HCT116 (cell line): ENCODE results near the gene GSC2. TPM values are rescaled to one million over a fixed set of nuclear protein-coding genes. Genes with fewer than 3 reads are reported as not detected.

ENCODE experiments used
- ATAC-seq: fragments of 200-7000 bp; cut with Tn5 transposase; 2 replicates; pipeline ENCODE4 v1.9.1; 2020; ENCODE audit warnings: mild to moderate bottlenecking, moderate library complexity
- BruUV-seq: library from RNA; stranded (reverse); fragments of 400-500 nt; replicated peaks from 2 replicates; lab custom pipeline; 2021; lab: Mats Ljungman, UMichigan
- CTCF ChIA-PET: fragments of 300-600 bp; sonication (Branson Sonifier 250); formaldehyde crosslinking; loops from one replicate; lab custom pipeline; 2021; ENCODE audit warnings: antibody characterized with exemption; lab: Charles Lee
- POLR2A ChIA-PET: fragments of 300-600, 350-600 bp; sonication (Branson Sonifier 250); formaldehyde crosslinking; loops from one replicate; lab custom pipeline; 2021; ENCODE audit warnings: antibody characterized with exemption; lab: Charles Lee
- RAD21 ChIA-PET, 2 experiments: fragments of 300-600 bp; sonication (Branson Sonifier 250); formaldehyde crosslinking; loops; one replicate each; lab custom pipeline; 2023; ENCODE audit warnings: low total read pairs in 2 of 2; ENCODE audit not compliant: uncharacterized antibody in 2 of 2, unreplicated experiment in 2 of 2, low non-redundant PET in 1 of 2; lab: Charles Lee
- DNase-seq: peaks from one replicate; pipeline ENCODE4 v3.0.0-alpha.2; 2010; ENCODE audit warnings: low read depth, low spot score
- H2AFZ ChIP-seq: fragments of 200-600 bp; shearing (Covaris generic), sonication (generic); 2 replicates; pipeline ENCODE4 v1.6.1; 2017; ENCODE audit warnings: low read depth, mixed run types, mixed read lengths, antibody characterized with exemption, low read length; ENCODE audit not compliant: poor library complexity, severe bottlenecking
- H3K27ac ChIP-seq: 2 replicates; pipeline ENCODE4 v1.5.1; 2012; ENCODE audit warnings: low read depth, low read length
- H3K27me3 ChIP-seq: fragments of 200-600 bp; sonication (generic); 2 replicates; pipeline ENCODE4 v1.6.1; 2016; ENCODE audit warnings: mixed run types, low read length, mixed read lengths; ENCODE audit not compliant: insufficient read depth
- H3K36me3 ChIP-seq, 2 experiments: fragments of 200-500 bp in 1 of 2; fragments of 200-600 bp in 1 of 2; sonication (Bioruptor generic) in 1 of 2; sonication (generic) in 1 of 2; 2 replicates each; pipeline versions ENCODE4 v1.5.1 to v1.6.1; 2014 to 2016; ENCODE audit warnings: low read length in 2 of 2, inconsistent platforms in 1 of 2, mixed read lengths in 1 of 2, mixed run types in 1 of 2; ENCODE audit not compliant: insufficient read depth in 2 of 2, control insufficient read depth in 1 of 2
- H3K4me1 ChIP-seq, 2 experiments: fragments of 200-600 bp in 1 of 2; sonication (generic) in 1 of 2; 2 replicates each; pipeline versions ENCODE4 v1.5.1 to v1.6.1; 2012 to 2017; ENCODE audit warnings: low read length in 2 of 2, inconsistent platforms in 1 of 2, mild to moderate bottlenecking in 1 of 2, mixed read lengths in 1 of 2, mixed run types in 1 of 2, moderate library complexity in 1 of 2; ENCODE audit not compliant: insufficient read depth in 2 of 2, control insufficient read depth in 1 of 2
- H3K4me2 ChIP-seq: fragments of 200-600 bp; sonication (generic); 2 replicates; pipeline ENCODE4 v1.6.1; 2017; ENCODE audit warnings: mixed run types, low read length, mixed read lengths
- H3K4me3 ChIP-seq, 2 experiments: fragments of 200-600 bp in 1 of 2; sonication (generic) in 1 of 2; replicated peaks in 1 of 2; 2 replicates each; pipeline ENCODE4 v1.5.1; 2011 to 2016; ENCODE audit warnings: low read length in 2 of 2, control low read depth in 1 of 2, low read depth in 1 of 2, mild to moderate bottlenecking in 1 of 2, mixed read lengths in 1 of 2, mixed run types in 1 of 2
- H3K79me2 ChIP-seq: fragments of 200-600 bp; sonication (generic); 2 replicates; pipeline ENCODE4 v1.6.1; 2017; ENCODE audit warnings: mild to moderate bottlenecking, mixed run types, low read length, moderate library complexity, mixed read lengths; ENCODE audit not compliant: insufficient read depth
- H3K9ac ChIP-seq: fragments of 200-600 bp; sonication (generic); 2 replicates; pipeline ENCODE4 v1.6.1; 2016; ENCODE audit warnings: low read length, mixed read lengths
- H3K9me2 ChIP-seq: fragments of 200-600 bp; sonication (generic), shearing (Covaris generic); 2 replicates; pipeline ENCODE4 v1.6.1; 2017; ENCODE audit warnings: mixed run types, mild to moderate bottlenecking, moderate library complexity; ENCODE audit not compliant: insufficient read depth
- H3K9me3 ChIP-seq, 2 experiments: fragments of 200-500 bp in 1 of 2; fragments of 200-600 bp in 1 of 2; sonication (Bioruptor generic) in 1 of 2; sonication (generic) in 1 of 2; 2 replicates each; pipeline ENCODE4 v1.6.1; 2014 to 2017; ENCODE audit warnings: low read length in 2 of 2, mixed read lengths in 2 of 2, inconsistent platforms in 1 of 2, low read depth in 1 of 2, mild to moderate bottlenecking in 1 of 2, mixed run types in 1 of 2, moderate library complexity in 1 of 2; ENCODE audit not compliant: control insufficient read depth in 1 of 2, insufficient read depth in 1 of 2
- H4K20me1 ChIP-seq: fragments of 200-600 bp; sonication (generic), shearing (Covaris generic); 2 replicates; pipeline ENCODE4 v1.6.1; 2017; ENCODE audit warnings: mixed run types, mild to moderate bottlenecking, moderate library complexity; ENCODE audit not compliant: insufficient read depth
- CBX3 ChIP-seq: IDR thresholded peaks from 2 replicates; pipeline ENCODE4 v1.6.1; 2012; ENCODE audit warnings: low read depth
- CEBPB ChIP-seq: IDR thresholded peaks from 2 replicates; pipeline ENCODE4 v1.6.1; 2012; ENCODE audit warnings: low read depth
- EGR1 ChIP-seq: IDR thresholded peaks from 2 replicates; pipeline ENCODE4 v1.6.1; 2012; ENCODE audit warnings: low read depth
- ELF1 ChIP-seq: IDR thresholded peaks from 2 replicates; pipeline ENCODE4 v1.6.1; 2012; ENCODE audit warnings: low read depth, borderline replicate concordance
- EZH2 ChIP-seq: fragments of 200-600 bp; sonication (generic); IDR thresholded peaks from 2 replicates; pipeline ENCODE4 v1.6.1; 2017; ENCODE audit warnings: antibody characterized with exemption, mixed run types
- EZH2phosphoT487 ChIP-seq: fragments of 200-600 bp; IDR thresholded peaks from 2 replicates; pipeline ENCODE4 v1.6.1; 2018; ENCODE audit warnings: antibody characterized with exemption, borderline replicate concordance
- FOSL1 ChIP-seq: IDR thresholded peaks from 2 replicates; pipeline ENCODE4 v1.6.1; 2012; ENCODE audit warnings: low read depth
- JUND ChIP-seq: IDR thresholded peaks from 2 replicates; pipeline ENCODE4 v1.6.1; 2012
- POLR2A ChIP-seq: IDR thresholded peaks from 2 replicates; pipeline ENCODE4 v1.7.0; 2011; ENCODE audit warnings: borderline replicate concordance; ENCODE audit not compliant: insufficient read depth, insufficient read length; ENCODE audit errors: extremely low read depth
- POLR2AphosphoS5 ChIP-seq: IDR thresholded peaks from 2 replicates; pipeline ENCODE4 v1.6.1; 2011; ENCODE audit warnings: mild to moderate bottlenecking, low read depth, low read length, moderate library complexity
- SIN3A ChIP-seq: IDR thresholded peaks from 2 replicates; pipeline ENCODE4 v1.6.1; 2012; ENCODE audit warnings: low read depth
- SP1 ChIP-seq: IDR thresholded peaks from 2 replicates; pipeline ENCODE4 v1.6.1; 2012; ENCODE audit warnings: low read depth
- TCF7L2 ChIP-seq: IDR thresholded peaks from 2 replicates; pipeline ENCODE4 v1.7.0; 2011; ENCODE audit warnings: borderline replicate concordance, inconsistent platforms; ENCODE audit not compliant: insufficient read depth, insufficient read length; ENCODE audit errors: extremely low read depth
- YY1 ChIP-seq: IDR thresholded peaks from 2 replicates; pipeline ENCODE4 v1.6.1; 2011; ENCODE audit warnings: low read length, low read depth, moderate library complexity, mild to moderate bottlenecking; ENCODE audit not compliant: insufficient replicate concordance; ENCODE audit errors: extremely low read depth
- ZNF274 ChIP-seq: fragments of 200-500 bp; sonication (Bioruptor generic); IDR thresholded peaks from 2 replicates; pipeline ENCODE4 v1.6.1; 2014; ENCODE audit warnings: mild to moderate bottlenecking, low read depth, low read length, inconsistent platforms
- intact Hi-C: fragments of 100-400 bp; cut with micrococcal nuclease; formaldehyde crosslinking; loops from 2 replicates; pipeline ENCODE4 v1.10.0; 2022
- total RNA-seq: library from RNA; stranded (reverse); gene quantifications from one replicate; pipeline ENCODE4 v1.2.1, GENCODE V29; 2021; ENCODE audit not compliant: unreplicated experiment
- TF ChIP-seq, protein P1 (sequence below): IDR thresholded peaks from 2 replicates; pipeline ENCODE4 v1.6.1; 2012
- TF ChIP-seq, protein P2 (sequence below), 3 experiments: fragments of 200-600 bp in 1 of 3; sonication (generic) in 1 of 3; IDR thresholded peaks in 2 of 3; conservative IDR thresholded peaks in 1 of 3; 2 replicates each; pipeline ENCODE4 v1.5.1; 2012 to 2017; ENCODE audit warnings: low read depth in 2 of 3, low read length in 2 of 3, antibody characterized with exemption in 1 of 3, borderline replicate concordance in 1 of 3, control low read depth in 1 of 3, mild to moderate bottlenecking in 1 of 3, mixed read lengths in 1 of 3, mixed run types in 1 of 3, moderate library complexity in 1 of 3; ENCODE audit not compliant: insufficient read depth in 1 of 3
- TF ChIP-seq, protein P3 (sequence below): IDR thresholded peaks from 2 replicates; pipeline ENCODE4 v1.6.1; 2012; ENCODE audit warnings: low read depth
- TF ChIP-seq, protein P4 (sequence below): IDR thresholded peaks from 2 replicates; pipeline ENCODE4 v1.6.1; 2012
- TF ChIP-seq, protein P5 (sequence below): IDR thresholded peaks from 2 replicates; pipeline ENCODE4 v1.6.1; 2011; ENCODE audit warnings: mild to moderate bottlenecking, low read length, moderate library complexity; ENCODE audit not compliant: insufficient replicate concordance; ENCODE audit errors: extremely low read depth

GSC2 gene
- total RNA-seq, 1 experiment from 2014 or later: not detected

DNA sequence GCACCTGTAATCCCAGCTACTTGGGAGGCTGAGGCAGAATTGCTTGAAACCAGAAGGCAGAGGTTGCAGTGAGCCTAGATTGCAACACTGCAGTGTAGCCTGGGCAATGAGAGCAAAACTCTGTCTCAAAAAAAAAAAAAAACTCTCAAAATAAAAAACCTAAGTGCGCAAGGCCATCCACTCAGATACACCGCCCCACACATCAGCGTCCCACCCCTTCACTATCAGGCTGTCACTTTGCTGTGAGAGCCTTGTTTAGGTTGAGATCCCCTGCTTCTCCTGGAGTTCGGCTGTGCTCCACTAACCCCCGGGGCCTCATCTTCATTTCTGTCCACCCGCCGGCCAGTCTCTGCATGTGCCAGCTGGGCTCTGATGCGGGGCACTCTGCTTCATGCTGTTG lies 16.3 kb upstream of the GSC2 start:
- H4K20me1 ChIP-seq: no peaks in the 10 kb centered on the region
- H3K27me3 ChIP-seq: peaks cover 12% of the 10 kb centered on the region
- no TSS peak for BruUV-seq
- POLR2A ChIA-PET: interaction anchor here (1.7 kb wide), 1 partner anchor 12 kb away, joined by 4 read pairs; the partner anchor contains the start of gene SLC25A1
- H3K9me3 ChIP-seq: no peaks in the 10 kb centered on the region
- H3K4me1 ChIP-seq: peaks cover 0 to 12% of the 10 kb centered on the region in 2 experiments; a peak in 1 of 4 replicates
- no peak for DNase-seq
- no peaks in the 10 kb centered on the region for H3K9me2 ChIP-seq
- CTCF ChIA-PET: no interaction called here
- no peak for ATAC-seq
- H3K9ac ChIP-seq: no peak overlapping the region
- no peaks in the 10 kb centered on the region for H3K36me3 ChIP-seq
- no peak for TF ChIP-seq EGR1
- no peak for TF ChIP-seq ELF1
- no peak for TF ChIP-seq CEBPB
- TF ChIP-seq, protein P1, sequence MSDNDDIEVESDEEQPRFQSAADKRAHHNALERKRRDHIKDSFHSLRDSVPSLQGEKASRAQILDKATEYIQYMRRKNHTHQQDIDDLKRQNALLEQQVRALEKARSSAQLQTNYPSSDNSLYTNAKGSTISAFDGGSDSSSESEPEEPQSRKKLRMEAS: no peak
- no peak for TF ChIP-seq EZH2
- no peak for TF ChIP-seq FOSL1
- TF ChIP-seq YY1: no peak
- TF ChIP-seq POLR2A: no peak
- no peak for TF ChIP-seq SP1
- TF ChIP-seq SIN3A: no peak
- TF ChIP-seq ZNF274: no peak
- TF ChIP-seq JUND: no peak
- TF ChIP-seq TCF7L2: no peak
- TF ChIP-seq, protein P2, sequence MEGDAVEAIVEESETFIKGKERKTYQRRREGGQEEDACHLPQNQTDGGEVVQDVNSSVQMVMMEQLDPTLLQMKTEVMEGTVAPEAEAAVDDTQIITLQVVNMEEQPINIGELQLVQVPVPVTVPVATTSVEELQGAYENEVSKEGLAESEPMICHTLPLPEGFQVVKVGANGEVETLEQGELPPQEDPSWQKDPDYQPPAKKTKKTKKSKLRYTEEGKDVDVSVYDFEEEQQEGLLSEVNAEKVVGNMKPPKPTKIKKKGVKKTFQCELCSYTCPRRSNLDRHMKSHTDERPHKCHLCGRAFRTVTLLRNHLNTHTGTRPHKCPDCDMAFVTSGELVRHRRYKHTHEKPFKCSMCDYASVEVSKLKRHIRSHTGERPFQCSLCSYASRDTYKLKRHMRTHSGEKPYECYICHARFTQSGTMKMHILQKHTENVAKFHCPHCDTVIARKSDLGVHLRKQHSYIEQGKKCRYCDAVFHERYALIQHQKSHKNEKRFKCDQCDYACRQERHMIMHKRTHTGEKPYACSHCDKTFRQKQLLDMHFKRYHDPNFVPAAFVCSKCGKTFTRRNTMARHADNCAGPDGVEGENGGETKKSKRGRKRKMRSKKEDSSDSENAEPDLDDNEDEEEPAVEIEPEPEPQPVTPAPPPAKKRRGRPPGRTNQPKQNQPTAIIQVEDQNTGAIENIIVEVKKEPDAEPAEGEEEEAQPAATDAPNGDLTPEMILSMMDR (IDR thresholded peaks at IDR 0.05 in 2 of 3, conservative IDR thresholded peaks at IDR 0.05 in 1 of 3; ENCODE audit: borderline replicate concordance in 1 of 3, insufficient read depth in 1 of 3, low read depth in 2 of 3, low read length in 2 of 3): no peak
- TF ChIP-seq EZH2phosphoT487: no peak
- TF ChIP-seq POLR2AphosphoS5: no peak
- TF ChIP-seq, protein P3, sequence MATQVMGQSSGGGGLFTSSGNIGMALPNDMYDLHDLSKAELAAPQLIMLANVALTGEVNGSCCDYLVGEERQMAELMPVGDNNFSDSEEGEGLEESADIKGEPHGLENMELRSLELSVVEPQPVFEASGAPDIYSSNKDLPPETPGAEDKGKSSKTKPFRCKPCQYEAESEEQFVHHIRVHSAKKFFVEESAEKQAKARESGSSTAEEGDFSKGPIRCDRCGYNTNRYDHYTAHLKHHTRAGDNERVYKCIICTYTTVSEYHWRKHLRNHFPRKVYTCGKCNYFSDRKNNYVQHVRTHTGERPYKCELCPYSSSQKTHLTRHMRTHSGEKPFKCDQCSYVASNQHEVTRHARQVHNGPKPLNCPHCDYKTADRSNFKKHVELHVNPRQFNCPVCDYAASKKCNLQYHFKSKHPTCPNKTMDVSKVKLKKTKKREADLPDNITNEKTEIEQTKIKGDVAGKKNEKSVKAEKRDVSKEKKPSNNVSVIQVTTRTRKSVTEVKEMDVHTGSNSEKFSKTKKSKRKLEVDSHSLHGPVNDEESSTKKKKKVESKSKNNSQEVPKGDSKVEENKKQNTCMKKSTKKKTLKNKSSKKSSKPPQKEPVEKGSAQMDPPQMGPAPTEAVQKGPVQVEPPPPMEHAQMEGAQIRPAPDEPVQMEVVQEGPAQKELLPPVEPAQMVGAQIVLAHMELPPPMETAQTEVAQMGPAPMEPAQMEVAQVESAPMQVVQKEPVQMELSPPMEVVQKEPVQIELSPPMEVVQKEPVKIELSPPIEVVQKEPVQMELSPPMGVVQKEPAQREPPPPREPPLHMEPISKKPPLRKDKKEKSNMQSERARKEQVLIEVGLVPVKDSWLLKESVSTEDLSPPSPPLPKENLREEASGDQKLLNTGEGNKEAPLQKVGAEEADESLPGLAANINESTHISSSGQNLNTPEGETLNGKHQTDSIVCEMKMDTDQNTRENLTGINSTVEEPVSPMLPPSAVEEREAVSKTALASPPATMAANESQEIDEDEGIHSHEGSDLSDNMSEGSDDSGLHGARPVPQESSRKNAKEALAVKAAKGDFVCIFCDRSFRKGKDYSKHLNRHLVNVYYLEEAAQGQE: no peak
- TF ChIP-seq, protein P4, sequence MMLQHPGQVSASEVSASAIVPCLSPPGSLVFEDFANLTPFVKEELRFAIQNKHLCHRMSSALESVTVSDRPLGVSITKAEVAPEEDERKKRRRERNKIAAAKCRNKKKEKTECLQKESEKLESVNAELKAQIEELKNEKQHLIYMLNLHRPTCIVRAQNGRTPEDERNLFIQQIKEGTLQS: no peak
- TF ChIP-seq, protein P5, sequence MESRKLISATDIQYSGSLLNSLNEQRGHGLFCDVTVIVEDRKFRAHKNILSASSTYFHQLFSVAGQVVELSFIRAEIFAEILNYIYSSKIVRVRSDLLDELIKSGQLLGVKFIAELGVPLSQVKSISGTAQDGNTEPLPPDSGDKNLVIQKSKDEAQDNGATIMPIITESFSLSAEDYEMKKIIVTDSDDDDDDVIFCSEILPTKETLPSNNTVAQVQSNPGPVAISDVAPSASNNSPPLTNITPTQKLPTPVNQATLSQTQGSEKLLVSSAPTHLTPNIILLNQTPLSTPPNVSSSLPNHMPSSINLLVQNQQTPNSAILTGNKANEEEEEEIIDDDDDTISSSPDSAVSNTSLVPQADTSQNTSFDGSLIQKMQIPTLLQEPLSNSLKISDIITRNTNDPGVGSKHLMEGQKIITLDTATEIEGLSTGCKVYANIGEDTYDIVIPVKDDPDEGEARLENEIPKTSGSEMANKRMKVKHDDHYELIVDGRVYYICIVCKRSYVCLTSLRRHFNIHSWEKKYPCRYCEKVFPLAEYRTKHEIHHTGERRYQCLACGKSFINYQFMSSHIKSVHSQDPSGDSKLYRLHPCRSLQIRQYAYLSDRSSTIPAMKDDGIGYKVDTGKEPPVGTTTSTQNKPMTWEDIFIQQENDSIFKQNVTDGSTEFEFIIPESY: no peak
- TF ChIP-seq CBX3: no peak
- peaks cover under 1% of the 10 kb centered on the region; the same call in 1 of the 2 replicates for H3K79me2 ChIP-seq
- H3K4me3 ChIP-seq: no peak overlapping the region
- intact Hi-C loops: no loop called here
- RAD21 ChIA-PET: no interaction called here
- no peak overlapping the region for H2AFZ ChIP-seq
- H3K4me2 ChIP-seq: no peak overlapping the region
- H3K27ac ChIP-seq: no peak overlapping the region
